Small intestine (tissue), 7 donors: ENCODE data around the gene SHOC2. TPM values are rescaled to one million over a fixed set of nuclear protein-coding genes. Genes with fewer than 3 reads are reported as not detected.

Experiments
- DNase-seq, 2 donors: peaks; one replicate each; pipeline versions ENCODE4 v3.0.0 to v3.0.0-alpha.2; 2013
- FAIRE-seq: peaks from 2 replicates; lab custom pipeline; 2012; peaks lifted over from hg19 to GRCh38; lab: Jason Lieb, UNC
- H3K27ac ChIP-seq, 3 donors: one replicate each; pipeline ENCODE4 v1.5.1; 2013; ENCODE audit warnings: low read length in 2 of 3, mild to moderate bottlenecking in 2 of 3, control low read depth in 1 of 3, inconsistent platforms in 1 of 3, low read depth in 1 of 3, moderate library complexity in 1 of 3
- H3K27me3 ChIP-seq, 3 donors: one replicate each; pipeline ENCODE4 v1.6.1; 2013; ENCODE audit warnings: low read length in 3 of 3, inconsistent platforms in 1 of 3; ENCODE audit not compliant: control insufficient read depth in 3 of 3, insufficient read depth in 3 of 3
- H3K36me3 ChIP-seq, 3 donors: one replicate each; pipeline ENCODE4 v1.6.1; 2013; ENCODE audit warnings: low read length in 3 of 3, inconsistent platforms in 1 of 3, low read depth in 1 of 3, mild to moderate bottlenecking in 1 of 3, moderate library complexity in 1 of 3; ENCODE audit not compliant: control insufficient read depth in 3 of 3, insufficient read depth in 2 of 3
- H3K4me1 ChIP-seq, 3 donors: one replicate each; pipeline ENCODE4 v1.6.1; 2013; ENCODE audit warnings: low read length in 2 of 3, inconsistent platforms in 1 of 3, low read depth in 1 of 3, mild to moderate bottlenecking in 1 of 3, moderate library complexity in 1 of 3; ENCODE audit not compliant: control insufficient read depth in 3 of 3, insufficient read depth in 2 of 3
- H3K4me3 ChIP-seq, 3 donors: one replicate each; pipeline ENCODE4 v1.5.1; 2013; ENCODE audit warnings: low read length in 3 of 3, control low read depth in 1 of 3, inconsistent platforms in 1 of 3, low read depth in 1 of 3, mild to moderate bottlenecking in 1 of 3, moderate library complexity in 1 of 3
- H3K9me3 ChIP-seq, 2 donors: one replicate each; pipeline ENCODE4 v1.6.1; 2013; ENCODE audit warnings: low read depth in 1 of 2, low read length in 1 of 2; ENCODE audit not compliant: control insufficient read depth in 2 of 2, insufficient read depth in 1 of 2
- WGBS, 3 donors: extraction: QIAGEN DNeasy Blood & Tissue Kit; methylation state at CpG; one replicate each; pipeline ENCODE4 v1.1.7; 2013; 5-methylcytosine and 5-hydroxymethylcytosine counted together
- polyA plus RNA-seq, 4 donors: library from polyadenylated mRNA; stranded (reverse) in 3 of 4; unstranded in 1 of 4; fragments of 200-250 nt in 3 of 4; fragments of 120-200 nt in 1 of 4; gene quantifications; one replicate each; pipeline versions ENCODE4 v1.2.1 to v1.2.3, GENCODE V29; 2013
- donor health status: healthy with polysubstance abuse.
- donor health status: control.
- donor health status: control.
- donor health status: Bipolar disorder and iron deficiency.
- donor health status: healthy.

Gene SHOC2
- polyA plus RNA-seq, 4 donors = 17.8 to 34.5 (median 25.3) TPM

DNA sequence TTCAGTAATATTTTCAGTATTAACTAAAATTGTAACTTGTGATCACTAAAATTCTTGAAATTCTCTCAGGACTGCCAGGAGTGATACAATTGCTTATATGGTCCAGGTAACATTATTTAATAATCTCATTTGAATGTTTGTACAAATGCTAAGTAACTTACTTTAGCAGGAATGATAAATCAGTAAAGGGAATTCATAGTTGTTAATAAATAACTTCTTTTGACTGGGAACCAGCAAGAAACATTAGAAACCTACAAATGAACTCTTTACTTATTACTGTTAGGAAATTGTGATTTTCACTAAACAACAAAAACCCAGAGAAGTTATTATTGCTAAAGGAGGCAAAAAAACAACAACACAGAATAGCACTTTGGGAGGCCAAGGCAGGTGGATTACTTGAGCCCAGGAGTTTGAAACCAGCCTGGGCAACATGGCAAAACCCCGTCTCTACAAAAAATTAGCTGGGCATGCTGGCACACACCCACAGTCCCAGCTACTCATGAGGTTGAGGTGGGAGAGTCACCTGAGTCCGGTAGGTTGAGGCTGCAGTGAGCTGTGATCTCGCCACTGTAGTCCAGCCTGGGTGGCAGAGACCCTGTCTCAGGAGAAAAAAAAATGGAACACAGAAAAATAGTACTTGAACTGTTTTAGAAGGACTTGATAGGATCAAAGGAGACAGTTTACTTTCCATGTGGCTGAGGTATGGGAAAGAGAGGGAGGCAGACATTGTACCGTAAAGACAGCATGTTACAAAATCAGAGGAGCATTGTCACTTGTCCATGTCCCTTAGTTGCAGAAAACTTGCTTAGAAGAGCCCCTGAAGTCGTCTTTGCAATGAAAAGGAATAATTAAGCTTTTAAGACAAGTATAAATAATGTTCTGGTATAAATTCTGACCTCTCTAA lies 53.1 kb downstream of the SHOC2 start:
- H3K4me3 ChIP-seq = no peak overlapping the region
- H3K27ac ChIP-seq = no peak overlapping the region
- H3K36me3 ChIP-seq = peaks cover 0 to 5% (median 0%) of the 10 kb centered on the region in 3 donors
- peaks cover 0 to 3% of the 10 kb centered on the region in 2 donors for H3K9me3 ChIP-seq
- H3K27me3 ChIP-seq = no peaks in the 10 kb centered on the region
- H3K4me1 ChIP-seq = no peaks in the 10 kb centered on the region
- DNase-seq (no peak), FAIRE-seq (no peak)
- 82 to 85% (median 84%) methylated on average over 5 of the region's 5 CpGs for WGBS, 3 donors

GRCh38 chr10:110973400-110973799 lies 54.0 kb downstream of the SHOC2 start:
- WGBS, 3 donors = 72 to 83% (median 82%) methylated on average over 3 of the region's 3 CpGs
- FAIRE-seq = no peak
- peaks cover 0 to 5% (median 0%) of the 10 kb centered on the region in 3 donors for H3K36me3 ChIP-seq

GRCh38 chr10:110976577-110976976 lies 57.2 kb downstream of the SHOC2 start:
- Histone ChIP-seq H3K27me3 (no peaks in the 10 kb centered on the region), H3K4me3 (no peak overlapping the region), H3K9me3 (peaks cover 0 to 9% of the 10 kb centered on the region in 2 donors), H3K36me3 (peaks cover 0 to 5% (median 0%) of the 10 kb centered on the region in 3 donors), H3K27ac (no peak overlapping the region), H3K4me1 (no peaks in the 10 kb centered on the region)
- no peak for FAIRE-seq
- DNase-seq = no peak
- 86 to 92% (median 87%) methylated on average over 1 of the region's 1 CpG for WGBS, 3 donors

More at GRCh38 chr10:110973400-110973799, 54.0 kb downstream of the SHOC2 start:
- Histone ChIP-seq H3K4me3 (no peak overlapping the region), H3K4me1 (no peaks in the 10 kb centered on the region), H3K27me3 (no peaks in the 10 kb centered on the region), H3K27ac (no peak overlapping the region), H3K9me3 (peaks cover 0 to 5% of the 10 kb centered on the region in 2 donors)
- no peak for DNase-seq

- H3K4me3 ChIP-seq = no peak overlapping the region
- H3K9me3 ChIP-seq = peaks cover 0 to 9% of the 10 kb centered on the region in 2 donors
- DNase-seq = no peak
- no peaks in the 10 kb centered on the region for H3K4me1 ChIP-seq
- H3K27ac ChIP-seq = no peak overlapping the region
- FAIRE-seq = no peak
- no peaks in the 10 kb centered on the region for H3K27me3 ChIP-seq
- 73 to 83% (median 81%) methylated on average over 2 of the region's 2 CpGs for WGBS, 3 donors
- H3K36me3 ChIP-seq = peaks cover 0 to 3% (median 0%) of the 10 kb centered on the region in 3 donors
Measured at GRCh38 chr10:110977662-110978061, 58.3 kb downstream of the SHOC2 start.

- WGBS, 3 donors = 95 to 97% (median 96%) methylated on average over 2 of the region's 2 CpGs
Measured at GRCh38 chr10:110978204-110978603, 58.8 kb downstream of the SHOC2 start.

GRCh38 chr10:110979611-110980010 lies 60.2 kb downstream of the SHOC2 start:
- WGBS, 3 donors = 96 to 100% (median 97%) methylated on average over 2 of the region's 2 CpGs
- no peak overlapping the region for H3K4me3 ChIP-seq
- H3K9me3 ChIP-seq = peaks cover 0 to 9% of the 10 kb centered on the region in 2 donors
- H3K27me3 ChIP-seq = no peaks in the 10 kb centered on the region
- DNase-seq = no peak
- no peak for FAIRE-seq
- H3K4me1 ChIP-seq = no peaks in the 10 kb centered on the region
- H3K27ac ChIP-seq = no peak overlapping the region
- peaks cover 0 to 2% (median 0%) of the 10 kb centered on the region in 3 donors for H3K36me3 ChIP-seq

More at GRCh38 chr10:110978204-110978603, 58.8 kb downstream of the SHOC2 start:
- Histone ChIP-seq H3K4me3 (no peak overlapping the region), H3K27ac (no peak overlapping the region), H3K27me3 (no peaks in the 10 kb centered on the region), H3K36me3 (peaks cover 0 to 2% (median 0%) of the 10 kb centered on the region in 3 donors), H3K9me3 (peaks cover 0 to 9% of the 10 kb centered on the region in 2 donors), H3K4me1 (no peaks in the 10 kb centered on the region)
- DNase-seq (no peak), FAIRE-seq (no peak)

DNA sequence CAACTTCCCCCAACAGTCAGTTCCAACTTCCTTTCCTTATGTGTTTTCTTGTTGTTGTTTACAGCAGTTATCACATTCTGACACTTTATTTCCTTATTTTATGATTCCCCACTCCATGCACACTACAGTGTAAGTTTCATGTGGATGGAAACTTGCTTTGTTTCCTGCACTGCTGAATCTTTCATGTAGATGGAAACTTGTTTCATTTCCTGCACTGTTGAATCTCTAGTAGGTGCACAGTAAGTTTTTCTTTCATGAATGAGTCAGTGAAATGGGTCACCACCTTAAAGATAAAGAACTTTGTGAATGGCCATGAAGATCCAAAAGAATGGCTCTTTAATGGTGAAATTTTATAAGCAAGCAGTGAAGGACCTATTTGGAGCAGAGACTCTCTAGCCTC lies 61.4 kb downstream of the SHOC2 start:
- Histone ChIP-seq H3K4me3 (no peak overlapping the region), H3K27me3 (no peaks in the 10 kb centered on the region), H3K4me1 (no peaks in the 10 kb centered on the region), H3K27ac (no peak overlapping the region), H3K9me3 (peaks cover 0 to 9% of the 10 kb centered on the region in 2 donors), H3K36me3 (peaks cover 0 to 2% (median 0%) of the 10 kb centered on the region in 3 donors)
- FAIRE-seq (no peak), DNase-seq (no peak)

GRCh38 chr10:110983466-110983865 lies 64.1 kb downstream of the SHOC2 start:
- WGBS, 3 donors = 84 to 91% (median 87%) methylated on average over 3 of the region's 3 CpGs
- Histone ChIP-seq H3K4me1 (no peaks in the 10 kb centered on the region), H3K27ac (no peak overlapping the region), H3K27me3 (no peaks in the 10 kb centered on the region), H3K36me3 (peaks cover 0 to 2% (median 0%) of the 10 kb centered on the region in 3 donors), H3K9me3 (peaks cover 0 to 3% of the 10 kb centered on the region in 2 donors), H3K4me3 (no peak overlapping the region)
- no peak for FAIRE-seq
- no peak for DNase-seq
